ENCODE data around the gene RASGRF1.

Gene RASGRF1

GRCh38 chr15:78913012-78913411, 177.6 kb downstream of the RASGRF1 start:
- no peaks in the 10 kb centered on the region for H3K9me3 Mint-ChIP-seq
- H3K4me1 Mint-ChIP-seq (ENCODE audit: low read depth): peaks cover 18% of the 10 kb centered on the region
- H3K36me3 Mint-ChIP-seq (ENCODE audit: low read depth): peaks cover 49% of the 10 kb centered on the region
- no peak for DNase-seq (ENCODE audit: low spot score)
- H3K27ac Mint-ChIP-seq: no peak overlapping the region
- no peak overlapping the region for H3K4me3 Mint-ChIP-seq
- no peaks in the 10 kb centered on the region for H3K27me3 Mint-ChIP-seq (ENCODE audit: low read depth)

- Mint-ChIP-seq H3K9me3 (no peaks in the 10 kb centered on the region), H3K4me3 (no peak overlapping the region), H3K27ac (no peak overlapping the region), H3K27me3 (ENCODE audit: low read depth) (no peaks in the 10 kb centered on the region), H3K4me1 (ENCODE audit: low read depth) (peaks cover 18% of the 10 kb centered on the region), H3K36me3 (ENCODE audit: low read depth) (peaks cover 52% of the 10 kb centered on the region)
- DNase-seq (ENCODE audit: low spot score): no peak
Observed at GRCh38 chr15:78912316-78912715, 178.3 kb downstream of the RASGRF1 start.

- H3K27me3 Mint-ChIP-seq (ENCODE audit: low read depth): no peaks in the 10 kb centered on the region
- no peaks in the 10 kb centered on the region for H3K9me3 Mint-ChIP-seq
- H3K4me1 Mint-ChIP-seq (ENCODE audit: low read depth): peaks cover 21% of the 10 kb centered on the region
Observed at GRCh38 chr15:78910271-78910670, 180.3 kb downstream of the RASGRF1 start.

More at GRCh38 chr15:78910271-78910670, 180.3 kb downstream of the RASGRF1 start:
- no peak overlapping the region for H3K4me3 Mint-ChIP-seq
- no peak for DNase-seq (ENCODE audit: low spot score)
- H3K36me3 Mint-ChIP-seq (ENCODE audit: low read depth): peaks cover 61% of the 10 kb centered on the region
- no peak overlapping the region for H3K27ac Mint-ChIP-seq
